ENCODE results near the gene SF3B5.
"Not testable (repeated sequence)": the region's sequence is repeated elsewhere in the genome, so short reads cannot be mapped to it uniquely, and the experiment has no call there.

The SF3B5 gene

DNA sequence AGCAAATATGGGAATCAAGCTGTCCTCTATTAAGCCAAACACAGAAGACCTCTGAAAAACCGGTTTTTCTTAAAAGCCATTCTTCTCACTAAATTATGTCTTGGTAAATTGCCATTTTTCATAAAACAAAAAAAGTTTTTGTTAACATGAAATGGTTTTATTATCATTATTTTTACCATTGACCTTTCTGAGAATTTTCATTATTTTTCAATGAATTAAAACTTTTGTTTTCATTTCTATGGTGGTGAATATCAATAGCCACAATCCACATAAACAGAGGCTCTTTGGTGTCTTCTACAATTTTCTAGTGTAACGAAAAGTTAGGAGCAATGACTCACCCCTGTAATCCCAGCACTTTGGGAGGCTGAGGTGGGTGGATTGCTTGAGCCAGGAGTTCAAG lies 2.1 kb downstream of the SF3B5 start:
- Mint-ChIP-seq H3K27me3 (ENCODE audit: low read depth) (peaks cover 4% of the 10 kb centered on the region), H3K27ac (no peak overlapping the region), H3K4me1 (ENCODE audit: low read depth) (peaks cover 23% of the 10 kb centered on the region), H3K36me3 (ENCODE audit: low read depth) (peaks cover 9% of the 10 kb centered on the region), H3K4me3 (peak overlapping the region; percentile 98), H3K9me3 (no peaks in the 10 kb centered on the region)
- no peak for DNase-seq (ENCODE audit: low spot score)

DNA sequence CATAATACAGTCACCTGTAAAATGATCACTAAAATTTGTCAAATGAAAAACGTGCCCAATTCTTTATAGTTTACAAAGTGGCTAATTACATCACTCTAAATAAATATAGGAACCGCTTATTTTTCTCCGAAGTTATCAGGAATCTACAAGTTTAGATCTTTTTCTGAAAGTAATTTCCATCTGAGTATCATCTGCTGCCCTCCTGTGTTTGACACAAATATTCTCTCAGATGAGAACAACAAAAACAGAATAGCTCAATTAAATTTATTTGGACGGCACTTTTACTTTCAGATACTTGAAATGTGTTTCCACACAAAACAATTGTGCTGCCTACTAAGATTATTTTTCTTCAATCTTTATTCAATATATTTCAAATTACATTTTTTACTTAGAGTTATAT lies 5.0 kb downstream of the SF3B5 start:
- Mint-ChIP-seq H3K27me3 (ENCODE audit: low read depth) (peaks cover 2% of the 10 kb centered on the region), H3K9me3 (no peaks in the 10 kb centered on the region), H3K36me3 (ENCODE audit: low read depth) (peaks cover 9% of the 10 kb centered on the region), H3K27ac (no peak overlapping the region), H3K4me3 (no peak overlapping the region), H3K4me1 (ENCODE audit: low read depth) (peaks cover 18% of the 10 kb centered on the region)
- DNase-seq (ENCODE audit: low spot score) = no peak

DNA sequence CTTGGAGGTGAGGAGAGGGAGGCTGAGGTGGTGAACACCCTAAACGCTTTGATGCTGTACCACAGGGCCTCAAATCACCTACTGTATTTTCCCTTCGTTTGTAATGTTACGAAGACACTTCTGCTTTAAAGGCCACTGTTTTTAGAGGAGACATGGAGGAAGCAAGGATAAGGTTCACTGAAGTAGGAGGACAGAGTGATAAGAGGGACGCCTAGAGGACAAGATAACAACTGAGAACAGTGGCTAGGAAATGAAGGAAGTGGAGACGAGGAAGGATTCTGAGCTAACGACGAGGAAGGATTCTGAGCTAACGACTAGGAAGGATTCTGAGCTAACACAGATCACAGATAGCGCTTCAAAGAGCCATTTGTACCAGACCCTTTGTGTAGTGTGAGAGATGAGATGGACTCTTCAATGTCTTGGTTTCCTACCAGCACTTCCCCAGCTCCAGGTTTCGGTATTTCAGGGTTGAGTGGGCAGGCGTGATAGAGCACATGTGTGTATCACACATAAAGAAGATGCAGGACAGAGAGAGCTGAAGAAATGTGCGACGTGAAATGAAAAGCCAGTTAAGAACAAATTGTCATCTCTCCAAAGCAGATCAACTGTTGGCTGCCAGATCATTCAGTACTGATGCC lies 7.5 kb downstream of the SF3B5 start:
- Mint-ChIP-seq H3K4me1 (ENCODE audit: low read depth) (peaks cover 3% of the 10 kb centered on the region), H3K36me3 (ENCODE audit: low read depth) (no peaks in the 10 kb centered on the region), H3K27me3 (ENCODE audit: low read depth) (no peaks in the 10 kb centered on the region), H3K9me3 (no peaks in the 10 kb centered on the region), H3K4me3 (no peak overlapping the region), H3K27ac (no peak overlapping the region)
- DNase-seq (ENCODE audit: low spot score) = no peak

GRCh38 chr6:144086959-144087358 lies 8.4 kb downstream of the SF3B5 start:
- no peaks in the 10 kb centered on the region for H3K27me3 Mint-ChIP-seq (ENCODE audit: low read depth)
- no peak overlapping the region for H3K27ac Mint-ChIP-seq
- peaks cover 3% of the 10 kb centered on the region for H3K4me1 Mint-ChIP-seq (ENCODE audit: low read depth)
- no peak for DNase-seq (ENCODE audit: low spot score)
- no peaks in the 10 kb centered on the region for H3K36me3 Mint-ChIP-seq (ENCODE audit: low read depth)
- H3K4me3 Mint-ChIP-seq = no peak overlapping the region
- H3K9me3 Mint-ChIP-seq = no peaks in the 10 kb centered on the region

- no peak overlapping the region for H3K4me3 Mint-ChIP-seq
Measured at GRCh38 chr6:144083172-144083571, 12.2 kb downstream of the SF3B5 start.

DNA sequence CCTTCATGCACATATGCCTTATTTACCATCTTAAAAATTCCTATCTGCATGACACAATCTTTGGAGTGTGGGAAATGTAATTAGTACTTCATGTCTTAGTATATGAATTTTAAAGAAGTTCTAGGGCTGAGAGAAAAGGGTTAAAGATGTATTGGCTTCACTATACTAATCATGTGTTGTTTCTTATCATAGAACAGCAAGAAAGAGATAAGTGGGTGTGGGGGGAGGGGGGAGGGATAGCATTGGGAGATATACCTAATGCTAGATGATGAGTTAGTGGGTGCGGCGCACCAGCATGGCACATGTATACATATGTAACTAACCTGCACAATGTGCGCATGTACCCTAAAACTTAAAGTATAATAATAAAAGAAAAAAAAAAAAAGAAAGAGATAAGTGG lies 13.0 kb downstream of the SF3B5 start:
- H3K4me1 Mint-ChIP-seq (ENCODE audit: low read depth); H3K4me3 Mint-ChIP-seq; H3K27me3 Mint-ChIP-seq (ENCODE audit: low read depth); DNase-seq (ENCODE audit: low spot score); H3K36me3 Mint-ChIP-seq (ENCODE audit: low read depth); H3K9me3 Mint-ChIP-seq; H3K27ac Mint-ChIP-seq: not testable (repeated sequence)

More at GRCh38 chr6:144083172-144083571, 12.2 kb downstream of the SF3B5 start:
- no peak for DNase-seq (ENCODE audit: low spot score)
- Mint-ChIP-seq H3K9me3 (no peaks in the 10 kb centered on the region), H3K27ac (no peak overlapping the region), H3K36me3 (ENCODE audit: low read depth) (no peaks in the 10 kb centered on the region), H3K4me1 (ENCODE audit: low read depth) (peaks cover 1% of the 10 kb centered on the region), H3K27me3 (ENCODE audit: low read depth) (no peaks in the 10 kb centered on the region)

DNA sequence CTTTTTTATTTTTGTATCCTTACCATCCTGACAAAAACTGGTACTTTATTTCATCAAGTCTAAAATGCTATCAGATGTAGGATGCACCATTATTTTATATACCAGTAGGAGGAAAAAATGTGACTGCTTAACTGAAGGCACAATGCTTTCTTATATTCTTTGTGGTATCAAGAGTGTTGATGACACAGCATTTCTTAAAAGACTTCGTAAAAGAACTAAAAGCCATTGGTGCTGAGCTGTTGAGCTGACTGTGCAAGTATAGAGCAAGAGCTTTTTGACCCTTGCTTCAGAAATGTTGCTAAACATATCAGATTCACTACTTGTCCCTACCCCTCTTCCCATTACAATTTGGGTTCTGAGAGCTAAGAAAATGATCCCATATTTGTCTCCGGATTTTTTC lies 17.5 kb downstream of the SF3B5 start:
- H3K4me1 Mint-ChIP-seq (ENCODE audit: low read depth) = peaks cover 1% of the 10 kb centered on the region
- no peaks in the 10 kb centered on the region for H3K27me3 Mint-ChIP-seq (ENCODE audit: low read depth)

DNA sequence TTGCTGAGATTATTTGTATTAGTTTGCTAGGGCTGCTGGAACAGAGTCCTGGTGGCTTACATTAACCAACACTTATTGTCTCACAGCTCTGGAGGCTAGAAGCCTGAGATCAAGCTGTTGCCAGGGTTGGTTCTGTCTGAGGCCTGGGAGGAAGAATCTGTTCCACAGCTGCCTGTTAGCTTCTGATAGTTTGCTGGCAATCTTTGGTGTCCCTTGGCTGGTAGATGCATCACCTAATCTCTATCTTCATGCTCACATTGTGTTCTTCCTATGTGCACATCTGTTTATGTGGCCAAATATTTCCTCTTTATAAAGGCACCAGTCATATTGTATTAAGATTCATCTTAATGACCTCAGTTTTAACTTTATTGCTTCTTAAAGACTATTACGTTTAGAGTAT lies 19.5 kb downstream of the SF3B5 start:
- Mint-ChIP-seq H3K27ac (no peak overlapping the region), H3K9me3 (no peaks in the 10 kb centered on the region), H3K27me3 (ENCODE audit: low read depth) (no peaks in the 10 kb centered on the region), H3K4me1 (ENCODE audit: low read depth) (peaks cover 1% of the 10 kb centered on the region), H3K4me3 (no peak overlapping the region), H3K36me3 (ENCODE audit: low read depth) (no peaks in the 10 kb centered on the region)
- DNase-seq (ENCODE audit: low spot score) = no peak

More for the DNA sequence above, 17.5 kb downstream of the SF3B5 start:
- Mint-ChIP-seq H3K4me3 (no peak overlapping the region), H3K36me3 (ENCODE audit: low read depth) (no peaks in the 10 kb centered on the region), H3K27ac (no peak overlapping the region), H3K9me3 (no peaks in the 10 kb centered on the region)
- no peak for DNase-seq (ENCODE audit: low spot score)

- Mint-ChIP-seq H3K9me3 (no peaks in the 10 kb centered on the region), H3K36me3 (ENCODE audit: low read depth) (no peaks in the 10 kb centered on the region), H3K27ac (no peak overlapping the region), H3K4me3 (no peak overlapping the region), H3K27me3 (ENCODE audit: low read depth) (no peaks in the 10 kb centered on the region), H3K4me1 (ENCODE audit: low read depth) (peaks cover 1% of the 10 kb centered on the region)
- DNase-seq (ENCODE audit: low spot score) = no peak
Measured at GRCh38 chr6:144075187-144075586, 20.2 kb downstream of the SF3B5 start.

DNA sequence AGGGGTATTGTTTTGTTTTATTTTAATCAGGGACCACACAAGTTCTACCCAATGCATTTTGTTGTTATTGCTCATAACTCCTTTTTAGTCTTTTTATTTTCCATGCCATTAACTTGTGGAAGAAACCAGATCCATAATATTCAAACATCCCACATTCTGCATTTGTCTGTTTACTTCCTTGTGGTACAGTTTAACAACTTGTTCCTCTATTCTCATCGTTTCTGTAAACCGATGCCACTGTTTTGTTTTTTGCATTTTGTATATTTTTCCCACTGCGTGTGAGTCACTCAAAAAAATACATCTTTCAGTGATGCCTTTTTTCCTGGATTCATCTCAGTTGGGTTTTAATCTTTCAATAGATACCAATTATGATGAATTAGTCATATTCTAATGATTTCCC lies 22.3 kb downstream of the SF3B5 start:
- peaks cover 5% of the 10 kb centered on the region for H3K4me1 Mint-ChIP-seq (ENCODE audit: low read depth)
- H3K4me3 Mint-ChIP-seq = no peak overlapping the region

GRCh38 chr6:144069506-144069905 lies 25.9 kb downstream of the SF3B5 start:
- DNase-seq (ENCODE audit: low spot score) = no peak
- no peaks in the 10 kb centered on the region for H3K36me3 Mint-ChIP-seq (ENCODE audit: low read depth)
- no peaks in the 10 kb centered on the region for H3K9me3 Mint-ChIP-seq
- no peak overlapping the region for H3K4me3 Mint-ChIP-seq
- peaks cover 27% of the 10 kb centered on the region for H3K4me1 Mint-ChIP-seq (ENCODE audit: low read depth)
- no peak overlapping the region for H3K27ac Mint-ChIP-seq
- H3K27me3 Mint-ChIP-seq (ENCODE audit: low read depth) = no peaks in the 10 kb centered on the region

More for the DNA sequence above, 22.3 kb downstream of the SF3B5 start:
- H3K27me3 Mint-ChIP-seq (ENCODE audit: low read depth) = no peaks in the 10 kb centered on the region
- no peak overlapping the region for H3K27ac Mint-ChIP-seq
- no peaks in the 10 kb centered on the region for H3K36me3 Mint-ChIP-seq (ENCODE audit: low read depth)
- no peak for DNase-seq (ENCODE audit: low spot score)
- H3K9me3 Mint-ChIP-seq = no peaks in the 10 kb centered on the region

DNA sequence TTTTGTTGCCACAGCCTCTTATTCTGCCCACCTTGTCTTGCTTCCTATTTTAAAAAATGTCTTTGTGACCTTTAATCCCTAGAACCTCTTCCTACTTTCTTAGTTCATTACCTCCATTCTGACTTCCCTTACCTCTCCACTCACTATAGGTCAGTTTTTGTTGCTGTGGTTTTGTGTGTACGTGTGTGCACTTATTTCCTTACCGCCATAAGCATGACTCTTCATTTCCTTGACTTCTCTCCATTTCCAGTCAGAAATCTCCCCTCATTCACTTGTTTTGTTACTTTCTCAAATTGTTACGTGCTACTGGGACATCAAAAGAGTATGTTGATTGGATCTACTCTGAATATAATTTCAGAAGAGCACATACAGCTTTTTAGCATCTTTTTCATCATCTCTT lies 26.6 kb downstream of the SF3B5 start:
- no peaks in the 10 kb centered on the region for H3K27me3 Mint-ChIP-seq (ENCODE audit: low read depth)
- no peak for DNase-seq (ENCODE audit: low spot score)
- H3K4me1 Mint-ChIP-seq (ENCODE audit: low read depth) = peaks cover 27% of the 10 kb centered on the region
- no peaks in the 10 kb centered on the region for H3K9me3 Mint-ChIP-seq
- no peak overlapping the region for H3K27ac Mint-ChIP-seq
- no peak overlapping the region for H3K4me3 Mint-ChIP-seq
- no peaks in the 10 kb centered on the region for H3K36me3 Mint-ChIP-seq (ENCODE audit: low read depth)

DNA sequence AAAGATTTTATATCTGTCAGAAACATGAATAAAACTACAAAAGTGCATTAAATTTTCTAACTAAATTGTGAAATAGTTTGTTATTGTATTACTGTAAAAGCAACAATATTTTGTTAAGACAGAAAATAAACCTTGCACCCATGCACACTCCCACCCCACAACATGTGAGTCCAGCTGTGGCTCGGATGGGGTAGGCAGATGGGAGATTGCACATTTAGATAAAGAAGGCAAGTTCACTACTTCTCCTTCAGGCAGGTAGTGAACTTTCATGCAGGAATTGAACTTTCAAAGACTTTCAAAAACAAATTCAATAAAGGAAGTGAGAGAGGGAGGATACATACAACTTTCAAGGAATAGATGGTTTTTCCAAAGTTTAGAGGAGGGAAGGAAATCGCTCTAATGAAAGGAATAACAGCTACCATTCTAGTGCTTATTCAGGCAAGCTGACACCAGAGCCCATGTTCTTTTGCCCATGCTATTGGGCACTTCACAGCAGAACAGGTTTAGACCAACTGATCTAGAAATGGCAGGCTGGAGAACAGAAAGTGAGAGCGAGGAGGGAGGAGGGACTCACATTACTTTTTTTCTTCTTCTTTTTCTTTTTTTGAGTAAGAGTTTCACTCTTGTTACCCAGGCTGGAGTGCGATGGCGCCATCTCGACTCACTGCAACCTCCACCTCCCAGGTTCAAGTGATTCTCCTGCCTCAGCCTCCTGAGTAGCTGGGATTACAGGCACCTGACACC lies 28.5 kb downstream of the SF3B5 start:
- Mint-ChIP-seq H3K9me3 (no peaks in the 10 kb centered on the region), H3K36me3 (ENCODE audit: low read depth) (no peaks in the 10 kb centered on the region), H3K4me3 (no peak overlapping the region), H3K4me1 (ENCODE audit: low read depth) (peaks cover 37% of the 10 kb centered on the region), H3K27me3 (ENCODE audit: low read depth) (no peaks in the 10 kb centered on the region), H3K27ac (peak overlapping the region; percentile 4)
- DNase-seq (ENCODE audit: low spot score) = peak; percentile 51

- H3K27ac Mint-ChIP-seq = no peak overlapping the region
- no peaks in the 10 kb centered on the region for H3K36me3 Mint-ChIP-seq (ENCODE audit: low read depth)
- no peaks in the 10 kb centered on the region for H3K27me3 Mint-ChIP-seq (ENCODE audit: low read depth)
Measured at GRCh38 chr6:144066255-144066654, 29.1 kb downstream of the SF3B5 start.

More at GRCh38 chr6:144066255-144066654, 29.1 kb downstream of the SF3B5 start:
- no peaks in the 10 kb centered on the region for H3K9me3 Mint-ChIP-seq
- DNase-seq (ENCODE audit: low spot score) = no peak
- H3K4me1 Mint-ChIP-seq (ENCODE audit: low read depth) = peaks cover 37% of the 10 kb centered on the region
- H3K4me3 Mint-ChIP-seq = no peak overlapping the region

Measured in T-helper 2 cell treated with Interferon-gamma antibody and Interleukin-4, amounts not matched to agents 5 μg/mL and 100 μg/mL, for 36 hours (primary cell).